ENCODE data around the gene LCA5. TPM values are rescaled to one million over a fixed set of nuclear protein-coding genes. Genes with fewer than 3 reads are reported as not detected.

Gene LCA5
- total RNA-seq, 1 experiment from 2014 or later = 2.0 TPM

- peaks cover 17 to 26% of the 10 kb centered on the region in 2 experiments for H3K4me1 ChIP-seq (ENCODE audit: control insufficient read depth in 1 of 2, insufficient read depth in 2 of 2, low read length in 2 of 2)
- H3K4me3 ChIP-seq (replicated peaks in 1 of 2; ENCODE audit: low read depth in 1 of 2, low read length in 2 of 2) = no peak overlapping the region
- no peak overlapping the region for H2AFZ ChIP-seq (ENCODE audit: low read depth, low read length, poor library complexity, severe bottlenecking)
- ChIA-PET RAD21 (ENCODE audit: low non-redundant PET in 1 of 2, low total read pairs in 2 of 2, uncharacterized antibody in 2 of 2, unreplicated experiment in 2 of 2) (no interaction called here), CTCF (no interaction called here), POLR2A (no interaction called here)
- H3K79me2 ChIP-seq (ENCODE audit: insufficient read depth, low read length) = no peaks in the 10 kb centered on the region
- no peak overlapping the region for H3K27ac ChIP-seq (ENCODE audit: low read depth, low read length)
- no peaks in the 10 kb centered on the region for H3K9me3 ChIP-seq (ENCODE audit: control insufficient read depth in 1 of 2, insufficient read depth in 1 of 2, low read depth in 1 of 2, low read length in 2 of 2)
- ATAC-seq (no peak), DNase-seq (ENCODE audit: low read depth, low spot score) (no peak)
- no peaks in the 10 kb centered on the region for H3K27me3 ChIP-seq (ENCODE audit: insufficient read depth, low read length)
- H3K36me3 ChIP-seq (ENCODE audit: control insufficient read depth in 1 of 2, insufficient read depth in 2 of 2, low read length in 2 of 2) = no peaks in the 10 kb centered on the region
- H3K9ac ChIP-seq (ENCODE audit: low read length) = no peak overlapping the region
- BruUV-seq (replicated peaks) = no TSS peak
- no peak overlapping the region for H3K4me2 ChIP-seq (ENCODE audit: low read length)
- no peaks in the 10 kb centered on the region for H4K20me1 ChIP-seq (ENCODE audit: insufficient read depth)
- TF ChIP-seq, protein P1, sequence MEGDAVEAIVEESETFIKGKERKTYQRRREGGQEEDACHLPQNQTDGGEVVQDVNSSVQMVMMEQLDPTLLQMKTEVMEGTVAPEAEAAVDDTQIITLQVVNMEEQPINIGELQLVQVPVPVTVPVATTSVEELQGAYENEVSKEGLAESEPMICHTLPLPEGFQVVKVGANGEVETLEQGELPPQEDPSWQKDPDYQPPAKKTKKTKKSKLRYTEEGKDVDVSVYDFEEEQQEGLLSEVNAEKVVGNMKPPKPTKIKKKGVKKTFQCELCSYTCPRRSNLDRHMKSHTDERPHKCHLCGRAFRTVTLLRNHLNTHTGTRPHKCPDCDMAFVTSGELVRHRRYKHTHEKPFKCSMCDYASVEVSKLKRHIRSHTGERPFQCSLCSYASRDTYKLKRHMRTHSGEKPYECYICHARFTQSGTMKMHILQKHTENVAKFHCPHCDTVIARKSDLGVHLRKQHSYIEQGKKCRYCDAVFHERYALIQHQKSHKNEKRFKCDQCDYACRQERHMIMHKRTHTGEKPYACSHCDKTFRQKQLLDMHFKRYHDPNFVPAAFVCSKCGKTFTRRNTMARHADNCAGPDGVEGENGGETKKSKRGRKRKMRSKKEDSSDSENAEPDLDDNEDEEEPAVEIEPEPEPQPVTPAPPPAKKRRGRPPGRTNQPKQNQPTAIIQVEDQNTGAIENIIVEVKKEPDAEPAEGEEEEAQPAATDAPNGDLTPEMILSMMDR (IDR thresholded peaks at IDR 0.05 in 2 of 3, conservative IDR thresholded peaks at IDR 0.05 in 1 of 3; ENCODE audit: borderline replicate concordance in 1 of 3, insufficient read depth in 1 of 3, low read depth in 2 of 3, low read length in 2 of 3) = no peak
- TF ChIP-seq, protein P2, sequence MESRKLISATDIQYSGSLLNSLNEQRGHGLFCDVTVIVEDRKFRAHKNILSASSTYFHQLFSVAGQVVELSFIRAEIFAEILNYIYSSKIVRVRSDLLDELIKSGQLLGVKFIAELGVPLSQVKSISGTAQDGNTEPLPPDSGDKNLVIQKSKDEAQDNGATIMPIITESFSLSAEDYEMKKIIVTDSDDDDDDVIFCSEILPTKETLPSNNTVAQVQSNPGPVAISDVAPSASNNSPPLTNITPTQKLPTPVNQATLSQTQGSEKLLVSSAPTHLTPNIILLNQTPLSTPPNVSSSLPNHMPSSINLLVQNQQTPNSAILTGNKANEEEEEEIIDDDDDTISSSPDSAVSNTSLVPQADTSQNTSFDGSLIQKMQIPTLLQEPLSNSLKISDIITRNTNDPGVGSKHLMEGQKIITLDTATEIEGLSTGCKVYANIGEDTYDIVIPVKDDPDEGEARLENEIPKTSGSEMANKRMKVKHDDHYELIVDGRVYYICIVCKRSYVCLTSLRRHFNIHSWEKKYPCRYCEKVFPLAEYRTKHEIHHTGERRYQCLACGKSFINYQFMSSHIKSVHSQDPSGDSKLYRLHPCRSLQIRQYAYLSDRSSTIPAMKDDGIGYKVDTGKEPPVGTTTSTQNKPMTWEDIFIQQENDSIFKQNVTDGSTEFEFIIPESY (IDR thresholded peaks at IDR 0.05; ENCODE audit: extremely low read depth, insufficient replicate concordance, low read length) = no peak
- TF ChIP-seq MAX (IDR thresholded peaks at IDR 0.05) = no peak
- no peak for TF ChIP-seq TCF7L2 (IDR thresholded peaks at IDR 0.05; ENCODE audit: borderline replicate concordance, extremely low read depth, insufficient read depth, insufficient read length)
- no peak for TF ChIP-seq EZH2phosphoT487 (IDR thresholded peaks at IDR 0.05; ENCODE audit: borderline replicate concordance)
- no peak for TF ChIP-seq SRF (IDR thresholded peaks at IDR 0.05; ENCODE audit: low read depth)
- no peak for TF ChIP-seq ATF3 (IDR thresholded peaks at IDR 0.05)
- TF ChIP-seq RAD21 (IDR thresholded peaks at IDR 0.05; ENCODE audit: low read depth) = no peak
- no peak for TF ChIP-seq ELF1 (IDR thresholded peaks at IDR 0.05; ENCODE audit: borderline replicate concordance, low read depth)
- TF ChIP-seq YY1 (IDR thresholded peaks at IDR 0.05; ENCODE audit: extremely low read depth, insufficient replicate concordance, low read depth, low read length) = no peak
- no peak for TF ChIP-seq SIN3A (IDR thresholded peaks at IDR 0.05; ENCODE audit: low read depth)
- no peak for TF ChIP-seq POLR2A (IDR thresholded peaks at IDR 0.05; ENCODE audit: borderline replicate concordance, extremely low read depth, insufficient read depth, insufficient read length)
- TF ChIP-seq REST (IDR thresholded peaks at IDR 0.05; ENCODE audit: low read depth) = no peak
- no peak for TF ChIP-seq FOSL1 (IDR thresholded peaks at IDR 0.05; ENCODE audit: low read depth)
- TF ChIP-seq ZFX (IDR thresholded peaks at IDR 0.05) = no peak
- no peaks in the 10 kb centered on the region for H3K9me2 ChIP-seq (ENCODE audit: insufficient read depth)
- intact Hi-C loops (cut with micrococcal nuclease) = loop anchor here (10.0 kb wide), 1 partner anchor 464 kb away; no protein-coding TSS in a partner anchor
Observed at GRCh38 chr6:79548304-79548703, 11.1 kb upstream of the LCA5 start.
